ENCODE data around the gene DCST2.
A peak's percentile ranks its signal among the peaks of the same experiment; 100 is the strongest.

Gene DCST2

GRCh38 chr1:155033524-155033923 is at the start of gene DCST2, which contains the start of gene DCST1:
Gene DCST2, minus strand, starts transcription at chr1:155033781. Its CDS starts 80 bp downstream, at chr1:155033701.
Gene DCST1, plus strand, starts transcription at chr1:155033824. Its CDS starts 213 bp downstream, at chr1:155034037.
- no peak for DNase-seq

- DNase-seq, result no peak
Observed at GRCh38 chr1:155083052-155083541, 49.5 kb upstream of the DCST2 start.

- DNase-seq, result peak in 13 of 56 donors; percentile 9 to 63 (median 22)
Observed at GRCh38 chr1:155082301-155083051, 48.9 kb upstream of the DCST2 start.

GRCh38 chr1:155081472-155082300 is 48.1 kb upstream of the DCST2 start:
- DNase-seq, result peak in 17 of 56 donors; percentile 9 to 64 (median 34)

GRCh38 chr1:155080312-155081228 is 47.0 kb upstream of the DCST2 start:
- DNase-seq, result peak in 14 of 56 donors; percentile 9 to 62 (median 27)

GRCh38 chr1:155079487-155080311 is 46.1 kb upstream of the DCST2 start:
- peak in 4 of 56 donors; percentile 8 to 39 (median 35) for DNase-seq

GRCh38 chr1:155079210-155079486 is 45.6 kb upstream of the DCST2 start:
- DNase-seq, result peak in 1 of 56 donors; percentile 35

GRCh38 chr1:155078469-155079209 is 45.1 kb upstream of the DCST2 start, which contains the start of gene EFNA3:
Gene EFNA3, plus strand, starts transcription at chr1:155078837. Its CDS starts 105 bp downstream, at chr1:155078942.
- DNase-seq, result peak in 48 of 56 donors; percentile 11 to 88 (median 58)

- no peak for DNase-seq
Observed at GRCh38 chr1:155077758-155078445, 44.3 kb upstream of the DCST2 start.

- no peak for DNase-seq
Observed at GRCh38 chr1:155077346-155077745, 43.8 kb upstream of the DCST2 start.

GRCh38 chr1:155076371-155076770 is 42.8 kb upstream of the DCST2 start:
- no peak for DNase-seq

- no peak for DNase-seq
Observed at GRCh38 chr1:155075535-155075934, 42.0 kb upstream of the DCST2 start.

- no peak for DNase-seq
Observed at GRCh38 chr1:155073377-155074242, 40.0 kb upstream of the DCST2 start.

- DNase-seq, result no peak
Observed at GRCh38 chr1:155072531-155073289, 39.1 kb upstream of the DCST2 start.

GRCh38 chr1:155071701-155072100 is 38.1 kb upstream of the DCST2 start:
- DNase-seq, result peak in 1 of 56 donors; percentile 7

- DNase-seq, result peak in 48 of 56 donors; percentile 13 to 82 (median 58)
Observed at GRCh38 chr1:155070721-155071569, 37.4 kb upstream of the DCST2 start.

All from nucleus accumbens (tissue), 56 donors.